HCT116 (cell line): Measurements from ENCODE around the gene PRKAR1A. TPM values are rescaled to one million over a fixed set of nuclear protein-coding genes. Genes with fewer than 3 reads are reported as not detected.

Experiments used
- ATAC-seq: fragments of 200-7000 bp; cut with Tn5 transposase; 2 replicates; pipeline ENCODE4 v1.9.1; 2020; ENCODE audit warnings: mild to moderate bottlenecking, moderate library complexity
- BruUV-seq: library from RNA; stranded (reverse); fragments of 400-500 nt; replicated peaks from 2 replicates; lab custom pipeline; 2021; lab: Mats Ljungman, UMichigan
- CTCF ChIA-PET: fragments of 300-600 bp; sonication (Branson Sonifier 250); formaldehyde crosslinking; loops from one replicate; lab custom pipeline; 2021; ENCODE audit warnings: antibody characterized with exemption; lab: Charles Lee
- POLR2A ChIA-PET: fragments of 300-600, 350-600 bp; sonication (Branson Sonifier 250); formaldehyde crosslinking; loops from one replicate; lab custom pipeline; 2021; ENCODE audit warnings: antibody characterized with exemption; lab: Charles Lee
- RAD21 ChIA-PET, 2 experiments: fragments of 300-600 bp; sonication (Branson Sonifier 250); formaldehyde crosslinking; loops; one replicate each; lab custom pipeline; 2023; ENCODE audit warnings: low total read pairs in 2 of 2; ENCODE audit not compliant: uncharacterized antibody in 2 of 2, unreplicated experiment in 2 of 2, low non-redundant PET in 1 of 2; lab: Charles Lee
- DNase-seq: peaks from one replicate; pipeline ENCODE4 v3.0.0-alpha.2; 2010; ENCODE audit warnings: low read depth, low spot score
- H2AFZ ChIP-seq: fragments of 200-600 bp; shearing (Covaris generic), sonication (generic); 2 replicates; pipeline ENCODE4 v1.6.1; 2017; ENCODE audit warnings: low read depth, mixed run types, mixed read lengths, antibody characterized with exemption, low read length; ENCODE audit not compliant: poor library complexity, severe bottlenecking
- H3K27ac ChIP-seq: 2 replicates; pipeline ENCODE4 v1.5.1; 2012; ENCODE audit warnings: low read depth, low read length
- H3K27me3 ChIP-seq: fragments of 200-600 bp; sonication (generic); 2 replicates; pipeline ENCODE4 v1.6.1; 2016; ENCODE audit warnings: mixed run types, low read length, mixed read lengths; ENCODE audit not compliant: insufficient read depth
- H3K36me3 ChIP-seq, 2 experiments: fragments of 200-500 bp in 1 of 2; fragments of 200-600 bp in 1 of 2; sonication (Bioruptor generic) in 1 of 2; sonication (generic) in 1 of 2; 2 replicates each; pipeline versions ENCODE4 v1.5.1 to v1.6.1; 2014 to 2016; ENCODE audit warnings: low read length in 2 of 2, inconsistent platforms in 1 of 2, mixed read lengths in 1 of 2, mixed run types in 1 of 2; ENCODE audit not compliant: insufficient read depth in 2 of 2, control insufficient read depth in 1 of 2
- H3K4me1 ChIP-seq, 2 experiments: fragments of 200-600 bp in 1 of 2; sonication (generic) in 1 of 2; 2 replicates each; pipeline versions ENCODE4 v1.5.1 to v1.6.1; 2012 to 2017; ENCODE audit warnings: low read length in 2 of 2, inconsistent platforms in 1 of 2, mild to moderate bottlenecking in 1 of 2, mixed read lengths in 1 of 2, mixed run types in 1 of 2, moderate library complexity in 1 of 2; ENCODE audit not compliant: insufficient read depth in 2 of 2, control insufficient read depth in 1 of 2
- H3K4me2 ChIP-seq: fragments of 200-600 bp; sonication (generic); 2 replicates; pipeline ENCODE4 v1.6.1; 2017; ENCODE audit warnings: mixed run types, low read length, mixed read lengths
- H3K4me3 ChIP-seq, 2 experiments: fragments of 200-600 bp in 1 of 2; sonication (generic) in 1 of 2; replicated peaks in 1 of 2; 2 replicates each; pipeline ENCODE4 v1.5.1; 2011 to 2016; ENCODE audit warnings: low read length in 2 of 2, control low read depth in 1 of 2, low read depth in 1 of 2, mild to moderate bottlenecking in 1 of 2, mixed read lengths in 1 of 2, mixed run types in 1 of 2
- H3K79me2 ChIP-seq: fragments of 200-600 bp; sonication (generic); 2 replicates; pipeline ENCODE4 v1.6.1; 2017; ENCODE audit warnings: mild to moderate bottlenecking, mixed run types, low read length, moderate library complexity, mixed read lengths; ENCODE audit not compliant: insufficient read depth
- H3K9ac ChIP-seq: fragments of 200-600 bp; sonication (generic); 2 replicates; pipeline ENCODE4 v1.6.1; 2016; ENCODE audit warnings: low read length, mixed read lengths
- H3K9me2 ChIP-seq: fragments of 200-600 bp; sonication (generic), shearing (Covaris generic); 2 replicates; pipeline ENCODE4 v1.6.1; 2017; ENCODE audit warnings: mixed run types, mild to moderate bottlenecking, moderate library complexity; ENCODE audit not compliant: insufficient read depth
- H3K9me3 ChIP-seq, 2 experiments: fragments of 200-500 bp in 1 of 2; fragments of 200-600 bp in 1 of 2; sonication (Bioruptor generic) in 1 of 2; sonication (generic) in 1 of 2; 2 replicates each; pipeline ENCODE4 v1.6.1; 2014 to 2017; ENCODE audit warnings: low read length in 2 of 2, mixed read lengths in 2 of 2, inconsistent platforms in 1 of 2, low read depth in 1 of 2, mild to moderate bottlenecking in 1 of 2, mixed run types in 1 of 2, moderate library complexity in 1 of 2; ENCODE audit not compliant: control insufficient read depth in 1 of 2, insufficient read depth in 1 of 2
- H4K20me1 ChIP-seq: fragments of 200-600 bp; sonication (generic), shearing (Covaris generic); 2 replicates; pipeline ENCODE4 v1.6.1; 2017; ENCODE audit warnings: mixed run types, mild to moderate bottlenecking, moderate library complexity; ENCODE audit not compliant: insufficient read depth
- ATF3 ChIP-seq: IDR thresholded peaks from 2 replicates; pipeline ENCODE4 v1.6.1; 2012
- CEBPB ChIP-seq: IDR thresholded peaks from 2 replicates; pipeline ENCODE4 v1.6.1; 2012; ENCODE audit warnings: low read depth
- EGR1 ChIP-seq: IDR thresholded peaks from 2 replicates; pipeline ENCODE4 v1.6.1; 2012; ENCODE audit warnings: low read depth
- ELF1 ChIP-seq: IDR thresholded peaks from 2 replicates; pipeline ENCODE4 v1.6.1; 2012; ENCODE audit warnings: low read depth, borderline replicate concordance
- EZH2 ChIP-seq: fragments of 200-600 bp; sonication (generic); IDR thresholded peaks from 2 replicates; pipeline ENCODE4 v1.6.1; 2017; ENCODE audit warnings: antibody characterized with exemption, mixed run types
- JUND ChIP-seq: IDR thresholded peaks from 2 replicates; pipeline ENCODE4 v1.6.1; 2012
- POLR2AphosphoS5 ChIP-seq: IDR thresholded peaks from 2 replicates; pipeline ENCODE4 v1.6.1; 2011; ENCODE audit warnings: mild to moderate bottlenecking, low read depth, low read length, moderate library complexity
- RAD21 ChIP-seq: IDR thresholded peaks from 2 replicates; pipeline ENCODE4 v1.6.1; 2012; ENCODE audit warnings: low read depth, mild to moderate bottlenecking
- REST ChIP-seq: IDR thresholded peaks from 2 replicates; pipeline ENCODE4 v1.6.1; 2012; ENCODE audit warnings: low read depth
- TCF7L2 ChIP-seq: IDR thresholded peaks from 2 replicates; pipeline ENCODE4 v1.7.0; 2011; ENCODE audit warnings: borderline replicate concordance, inconsistent platforms; ENCODE audit not compliant: insufficient read depth, insufficient read length; ENCODE audit errors: extremely low read depth
- ZNF274 ChIP-seq: fragments of 200-500 bp; sonication (Bioruptor generic); IDR thresholded peaks from 2 replicates; pipeline ENCODE4 v1.6.1; 2014; ENCODE audit warnings: mild to moderate bottlenecking, low read depth, low read length, inconsistent platforms
- intact Hi-C: fragments of 100-400 bp; cut with micrococcal nuclease; formaldehyde crosslinking; loops from 2 replicates; pipeline ENCODE4 v1.10.0; 2022
- total RNA-seq: library from RNA; stranded (reverse); gene quantifications from one replicate; pipeline ENCODE4 v1.2.1, GENCODE V29; 2021; ENCODE audit not compliant: unreplicated experiment

Gene PRKAR1A
- total RNA-seq, 1 experiment from 2014 or later, result 295 TPM

GRCh38 chr17:68598074-68598473, 85.8 kb downstream of the PRKAR1A start:
- ChIA-PET RAD21 (no interaction called here), CTCF (no interaction called here), POLR2A (no interaction called here)
- Histone ChIP-seq H3K4me1 (no peaks in the 10 kb centered on the region), H3K9me2 (no peaks in the 10 kb centered on the region), H3K4me3 (no peak overlapping the region), H3K79me2 (no peaks in the 10 kb centered on the region), H3K9me3 (no peaks in the 10 kb centered on the region), H4K20me1 (no peaks in the 10 kb centered on the region), H2AFZ (no peak overlapping the region), H3K36me3 (no peaks in the 10 kb centered on the region), H3K4me2 (no peak overlapping the region), H3K27me3 (no peaks in the 10 kb centered on the region), H3K27ac (no peak overlapping the region), H3K9ac (no peak overlapping the region)
- ATAC-seq (no peak), DNase-seq (no peak)
- no peak for TF ChIP-seq REST
- TF ChIP-seq ZNF274, result no peak
- no peak for TF ChIP-seq EZH2
- TF ChIP-seq EGR1, result no peak
- TF ChIP-seq RAD21, result no peak
- TF ChIP-seq ATF3, result no peak
- intact Hi-C loops, result no loop called here
- no TSS peak for BruUV-seq

- no TSS peak for BruUV-seq
- no peak for DNase-seq
- Histone ChIP-seq H3K36me3 (no peaks in the 10 kb centered on the region), H3K27ac (no peak overlapping the region), H3K9me2 (no peaks in the 10 kb centered on the region), H3K4me1 (no peaks in the 10 kb centered on the region), H3K4me3 (no peak overlapping the region), H3K9ac (no peak overlapping the region), H2AFZ (no peak overlapping the region), H3K79me2 (no peaks in the 10 kb centered on the region), H4K20me1 (no peaks in the 10 kb centered on the region), H3K9me3 (no peaks in the 10 kb centered on the region), H3K4me2 (no peak overlapping the region), H3K27me3 (no peaks in the 10 kb centered on the region)
- RAD21 ChIA-PET, result no interaction called here
- POLR2A ChIA-PET, result no interaction called here
- no peak for ATAC-seq
- CTCF ChIA-PET, result no interaction called here
- intact Hi-C loops, result no loop called here
- TF ChIP-seq ATF3 (no peak), JUND (no peak), ZNF274 (no peak), ELF1 (no peak), REST (no peak), CEBPB (no peak), TCF7L2 (no peak), POLR2AphosphoS5 (no peak)
Observed at GRCh38 chr17:68598545-68598961, 86.3 kb downstream of the PRKAR1A start.
